Measurements from ENCODE around the gene EMILIN2. TPM values are rescaled to one million over a fixed set of nuclear protein-coding genes. Genes with fewer than 3 reads are reported as not detected.

EMILIN2 gene
- total RNA-seq, 1 experiment from 2014 or later: 20.0 TPM

- Histone ChIP-seq H3K79me2 (ENCODE audit: insufficient read depth, low read length) (no peaks in the 10 kb centered on the region), H3K79me1 (ENCODE audit: insufficient read depth, low read depth, low read length, poor library complexity, severe bottlenecking) (no peaks in the 10 kb centered on the region), H3K23ac (ENCODE audit: insufficient read length, low read depth, low read length) (no peak overlapping the region), H3K4me1 (ENCODE audit: insufficient read depth, low read length) (no peaks in the 10 kb centered on the region), H3K27me3 (ENCODE audit: insufficient read depth, low read length) (no peaks in the 10 kb centered on the region), H4K91ac (ENCODE audit: insufficient read length, low read depth, low read length) (no peak overlapping the region), H2AK5ac (ENCODE audit: insufficient read length, low read length) (no peak overlapping the region), H4K8ac (replicated peaks; ENCODE audit: insufficient read length, low read depth, low read length) (no peak overlapping the region), H2BK5ac (ENCODE audit: insufficient read length, low read length) (no peak overlapping the region), H3K4ac (ENCODE audit: low read depth, low read length) (no peak overlapping the region), H3K9ac (ENCODE audit: extremely low read depth, insufficient read length, low read length) (no peak overlapping the region), H2BK20ac (ENCODE audit: low read depth, low read length, poor library complexity, severe bottlenecking) (no peak overlapping the region), H2BK15ac (ENCODE audit: low read depth, low read length) (no peak overlapping the region), H2AFZ (ENCODE audit: low read length) (no peak overlapping the region), H3K23me2 (ENCODE audit: insufficient read length, low read depth, low read length, poor library complexity, severe bottlenecking) (no peaks in the 10 kb centered on the region), H3K56ac (ENCODE audit: insufficient read length, low read depth, low read length) (no peak overlapping the region), H2BK120ac (ENCODE audit: low read depth, low read length, poor library complexity, severe bottlenecking) (no peak overlapping the region), H3K14ac (ENCODE audit: insufficient read depth, low read length) (no peak overlapping the region), H3K18ac (ENCODE audit: insufficient read length, low read depth, low read length) (no peak overlapping the region), H3K9me3 (ENCODE audit: control insufficient read depth, low read depth, low read length) (no peaks in the 10 kb centered on the region), H4K20me1 (ENCODE audit: control insufficient read depth, insufficient read depth, insufficient read length) (no peaks in the 10 kb centered on the region), H3T11ph (ENCODE audit: low read length) (no peak overlapping the region), H4K5ac (ENCODE audit: insufficient read length, low read depth, low read length) (no peak overlapping the region), H3K27ac (ENCODE audit: insufficient read length, low read depth, low read length) (no peak overlapping the region), H2BK12ac (ENCODE audit: insufficient read length, low read depth, low read length) (no peak overlapping the region), H3K4me2 (ENCODE audit: insufficient read depth, insufficient read length, low read length) (no peak overlapping the region)
- H3K27ac Mint-ChIP-seq: no peak overlapping the region
- peaks cover 0 to under 1% (median 0%) of the 10 kb centered on the region in 3 experiments; a peak in 1 of 7 replicates for H3K36me3 Mint-ChIP-seq (ENCODE audit: insufficient read depth in 1 of 3, low read depth in 3 of 3)
- peaks cover under 1 to 6% of the 10 kb centered on the region in 2 experiments for H3K9me3 Mint-ChIP-seq
- no peak overlapping the region for H3K4me3 Mint-ChIP-seq
- no peaks in the 10 kb centered on the region; the same call in 1 of the 2 replicates for H3K27me3 Mint-ChIP-seq (ENCODE audit: low read depth)
- no peak for TF ChIP-seq CTCF (conservative IDR thresholded peaks at IDR 0.05)
- peaks cover 6 to 8% of the 10 kb centered on the region in 2 experiments for H3K4me1 Mint-ChIP-seq
- no CpG with 5 or more reads among the region's 2 CpGs for WGBS (ENCODE audit: extremely low coverage, insufficient read length, low lambda C conversion rate)
- DNase-seq: no peak
These were observed 22.8 kb upstream of the EMILIN2 start for GRCh38 chr18:2823966-2824365.
